CD4-positive, alpha-beta memory T cell (primary cell): ENCODE results near the gene LPP. TPM values are rescaled to one million over a fixed set of nuclear protein-coding genes. Genes with fewer than 3 reads are reported as not detected.

ENCODE experiments used
- CTCF ChIA-PET: fragments of 350-600 bp; sonication (Branson Sonifier 250); formaldehyde crosslinking; loops from one replicate; lab custom pipeline; 2021; ENCODE audit warnings: inconsistent platforms; ENCODE audit not compliant: partially characterized antibody; lab: Charles Lee
- POLR2A ChIA-PET: fragments of 350-600 bp; sonication (Branson Sonifier 250); formaldehyde crosslinking; loops from one replicate; lab custom pipeline; 2021; ENCODE audit not compliant: partially characterized antibody; lab: Charles Lee
- DNase-seq, 5 donors: peaks; one replicate each; pipeline versions ENCODE4 v3.0.0 to v3.0.0-alpha.2; 2020 to 2022; ENCODE audit warnings: mixed read lengths in 1 of 5
- H3K27ac ChIP-seq: one replicate; pipeline ENCODE4 v1.7.0; 2013; ENCODE audit warnings: low read depth, low read length
- H3K27me3 ChIP-seq: 2 replicates; pipeline ENCODE4 v1.7.0; 2013; ENCODE audit warnings: mild to moderate bottlenecking, low read length, moderate library complexity; ENCODE audit not compliant: insufficient read depth
- H3K36me3 ChIP-seq: 2 replicates; pipeline ENCODE4 v1.7.0; 2013; ENCODE audit warnings: mild to moderate bottlenecking, low read length, moderate library complexity; ENCODE audit not compliant: insufficient read depth
- H3K4me1 ChIP-seq: 2 replicates; pipeline ENCODE4 v1.7.0; 2013; ENCODE audit warnings: mild to moderate bottlenecking, low read length, moderate library complexity; ENCODE audit not compliant: insufficient read depth
- H3K4me3 ChIP-seq, 2 donors: one replicate each; pipeline ENCODE4 v1.7.0; 2013; ENCODE audit warnings: low read length in 2 of 2, mild to moderate bottlenecking in 1 of 2
- H3K9me3 ChIP-seq, 2 donors: one replicate each; pipeline ENCODE4 v1.7.0; 2013; ENCODE audit warnings: low read length in 2 of 2, control low read depth in 1 of 2; ENCODE audit not compliant: control insufficient read depth in 1 of 2
- H3K27ac Mint-ChIP-seq, 7 donors: one replicate each; pipeline ENCODE4 v1.8.0; 2020 to 2021; ENCODE audit warnings: mixed read lengths in 7 of 7, mild to moderate bottlenecking in 6 of 7, inconsistent platforms in 3 of 7, moderate library complexity in 3 of 7
- H3K27me3 Mint-ChIP-seq, 2 donors: one replicate each; pipeline ENCODE4 v1.8.0; 2020 to 2021; ENCODE audit warnings: mixed read lengths in 2 of 2
- H3K36me3 Mint-ChIP-seq, 2 donors: one replicate each; pipeline ENCODE4 v1.8.0; 2020 to 2021; ENCODE audit warnings: mixed read lengths in 2 of 2, inconsistent platforms in 1 of 2, mild to moderate bottlenecking in 1 of 2
- H3K4me1 Mint-ChIP-seq, 4 donors: one replicate each; pipeline ENCODE4 v1.8.0; 2020 to 2021; ENCODE audit warnings: mixed read lengths in 4 of 4, mild to moderate bottlenecking in 1 of 4
- H3K4me3 Mint-ChIP-seq, 8 donors: one replicate each; pipeline ENCODE4 v1.8.0; 2020 to 2021; ENCODE audit warnings: mixed read lengths in 8 of 8, mild to moderate bottlenecking in 7 of 8, moderate library complexity in 6 of 8, inconsistent platforms in 3 of 8
- H3K9me3 Mint-ChIP-seq, 8 donors: one replicate each; pipeline ENCODE4 v1.8.0; 2020 to 2021; ENCODE audit warnings: mixed read lengths in 8 of 8, mild to moderate bottlenecking in 5 of 8, inconsistent platforms in 3 of 8, moderate library complexity in 1 of 8
- intact Hi-C: fragments of 100-400 bp; cut with micrococcal nuclease; formaldehyde crosslinking; loops from one replicate; pipeline ENCODE4 v1.15.1; 2023
- polyA plus RNA-seq, 2 donors: library from polyadenylated mRNA; unstranded; fragments of 300-500 nt; fragmentation: Illumina TruSeq; gene quantifications; one replicate each; pipeline ENCODE4 v1.2.3, GENCODE V29; 2021
- total RNA-seq, 2 experiments: library from RNA; stranded (reverse); gene quantifications; one replicate each; pipeline ENCODE4 v1.2.3, GENCODE V29; 2021

Gene LPP
- total and polyA plus RNA-seq, 4 experiments from 2014 or later: 10.4 to 27.2 (median 24.7) TPM

- Mint-ChIP-seq H3K4me1 (peaks cover 19 to 33% (median 26%) of the 10 kb centered on the region in 4 donors), H3K36me3 (peaks cover 11 to 19% of the 10 kb centered on the region in 2 donors), H3K4me3 (no peak overlapping the region), H3K9me3 (no peaks in the 10 kb centered on the region), H3K27me3 (no peaks in the 10 kb centered on the region), H3K27ac (no peak overlapping the region)
- H3K4me3 ChIP-seq: no peak overlapping the region
- H3K27ac ChIP-seq: no peak overlapping the region
- peaks cover 9% of the 10 kb centered on the region for H3K4me1 ChIP-seq
- CTCF ChIA-PET: interaction anchor here (0.9 kb wide), 1 partner anchor 46 kb away, joined by 3 read pairs; no protein-coding TSS in a partner anchor
- POLR2A ChIA-PET: no interaction called here
- no peaks in the 10 kb centered on the region for H3K36me3 ChIP-seq
- intact Hi-C loops: no loop called here
- no peaks in the 10 kb centered on the region for H3K9me3 ChIP-seq
- no peaks in the 10 kb centered on the region for H3K27me3 ChIP-seq
- DNase-seq: no peak
These were observed 132.1 kb downstream of the LPP start for GRCh38 chr3:188286087-188286513.

DNA sequence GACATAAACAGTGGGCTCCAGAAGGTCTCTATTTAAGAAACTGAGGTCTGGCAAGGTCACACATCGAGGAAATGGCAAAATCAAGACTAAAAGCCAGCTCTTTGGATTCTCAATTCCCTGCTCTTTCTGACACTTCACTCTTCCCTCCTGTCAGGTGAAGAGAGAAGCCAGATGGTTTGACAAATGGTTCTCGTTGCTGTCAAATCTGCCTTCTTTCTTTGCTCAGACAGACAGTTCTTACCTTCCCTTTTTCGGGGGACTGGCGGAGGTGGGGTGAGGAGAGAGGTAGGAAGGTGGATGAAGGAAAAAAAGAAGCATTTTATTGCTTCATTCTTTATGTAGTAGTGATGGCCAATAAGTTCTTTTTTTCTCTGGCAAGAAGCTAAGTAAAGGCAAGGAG is 133.4 kb downstream of the LPP start:
- H3K27me3 ChIP-seq: no peaks in the 10 kb centered on the region
- H3K27ac Mint-ChIP-seq: peak overlapping the region in 2 of 7 donors; percentile 1 to 15
- H3K4me1 ChIP-seq: peaks cover 9% of the 10 kb centered on the region
- no peak overlapping the region for H3K27ac ChIP-seq
- no peaks in the 10 kb centered on the region for H3K9me3 ChIP-seq
- peaks cover 19 to 38% (median 28%) of the 10 kb centered on the region in 4 donors for H3K4me1 Mint-ChIP-seq
- ChIA-PET CTCF (no interaction called here), POLR2A (no interaction called here)
- intact Hi-C loops: no loop called here
- DNase-seq: no peak
- H3K36me3 Mint-ChIP-seq: peaks cover 13 to 28% of the 10 kb centered on the region in 2 donors
- H3K9me3 Mint-ChIP-seq: no peaks in the 10 kb centered on the region
- no peak overlapping the region for H3K4me3 Mint-ChIP-seq
- no peaks in the 10 kb centered on the region for H3K27me3 Mint-ChIP-seq
- no peaks in the 10 kb centered on the region for H3K36me3 ChIP-seq
- H3K4me3 ChIP-seq: no peak overlapping the region

GRCh38 chr3:188287762-188288505 is 134.0 kb downstream of the LPP start:
- Mint-ChIP-seq H3K27me3 (no peaks in the 10 kb centered on the region), H3K9me3 (no peaks in the 10 kb centered on the region), H3K4me1 (peaks cover 15 to 34% (median 26%) of the 10 kb centered on the region in 4 donors), H3K36me3 (peaks cover 13 to 33% of the 10 kb centered on the region in 2 donors), H3K4me3 (no peak overlapping the region), H3K27ac (peak overlapping the region in 1 of 7 donors; percentile 1)
- ChIA-PET CTCF (no interaction called here), POLR2A (no interaction called here)
- DNase-seq: no peak
- H3K27me3 ChIP-seq: no peaks in the 10 kb centered on the region
- no peak overlapping the region for H3K4me3 ChIP-seq
- H3K27ac ChIP-seq: no peak overlapping the region
- intact Hi-C loops: no loop called here
- H3K9me3 ChIP-seq: no peaks in the 10 kb centered on the region
- H3K36me3 ChIP-seq: no peaks in the 10 kb centered on the region
- peaks cover 9% of the 10 kb centered on the region for H3K4me1 ChIP-seq

DNA sequence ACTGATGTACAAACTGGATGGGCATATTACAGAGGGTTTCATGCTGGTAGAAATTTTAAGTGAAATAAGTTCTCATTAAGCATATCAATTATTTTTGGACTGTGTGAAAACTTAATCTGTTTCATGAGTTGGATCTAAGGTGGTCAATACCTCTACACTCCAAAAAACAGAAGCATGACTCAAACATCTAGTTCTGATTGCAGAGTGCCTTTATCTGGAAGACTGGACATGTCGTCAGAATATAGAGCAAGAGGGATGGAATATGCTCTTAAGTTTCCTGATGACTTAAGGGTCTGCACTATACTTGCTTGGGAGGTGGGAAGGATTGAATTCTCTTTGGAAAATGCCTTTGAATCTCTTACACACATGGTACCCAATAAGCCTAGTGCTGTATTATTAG is 138.3 kb downstream of the LPP start:
- H3K4me3 Mint-ChIP-seq: no peak overlapping the region
- Histone ChIP-seq H3K4me3 (no peak overlapping the region), H3K4me1 (no peaks in the 10 kb centered on the region), H3K27me3 (no peaks in the 10 kb centered on the region), H3K27ac (no peak overlapping the region), H3K9me3 (no peaks in the 10 kb centered on the region), H3K36me3 (no peaks in the 10 kb centered on the region)
- DNase-seq: no peak
- no peaks in the 10 kb centered on the region for H3K27me3 Mint-ChIP-seq
- ChIA-PET CTCF (no interaction called here), POLR2A (no interaction called here)
- intact Hi-C loops: no loop called here
- H3K27ac Mint-ChIP-seq: no peak overlapping the region
- H3K36me3 Mint-ChIP-seq: peaks cover 10 to 35% of the 10 kb centered on the region in 2 donors
- H3K4me1 Mint-ChIP-seq: peaks cover 14 to 32% (median 25%) of the 10 kb centered on the region in 4 donors
- no peaks in the 10 kb centered on the region for H3K9me3 Mint-ChIP-seq

DNA sequence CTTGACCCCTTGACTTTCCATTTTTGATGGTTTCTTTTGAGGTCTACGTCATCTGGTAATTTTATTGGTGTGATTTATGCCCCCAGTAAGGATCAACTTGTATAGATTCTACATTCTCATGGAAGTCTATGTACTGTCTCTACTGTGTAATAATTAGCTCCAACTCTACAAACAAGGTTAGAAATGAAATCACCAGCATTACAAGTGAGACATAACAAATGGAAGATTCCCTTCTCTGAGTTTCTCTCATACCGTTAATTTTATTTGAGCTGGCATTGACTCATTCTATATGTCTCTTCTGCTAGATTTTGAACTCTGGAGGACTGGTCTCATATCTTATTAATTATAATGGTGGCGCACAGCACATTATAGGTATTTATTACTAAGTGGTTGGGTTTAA is 138.9 kb downstream of the LPP start:
- H3K27ac Mint-ChIP-seq: no peak overlapping the region
- no peak for DNase-seq
- H3K27ac ChIP-seq: no peak overlapping the region
- H3K9me3 ChIP-seq: no peaks in the 10 kb centered on the region
- POLR2A ChIA-PET: no interaction called here
- H3K4me1 ChIP-seq: peaks cover 3% of the 10 kb centered on the region
- H3K36me3 Mint-ChIP-seq: peaks cover 10 to 35% of the 10 kb centered on the region in 2 donors
- H3K27me3 ChIP-seq: no peaks in the 10 kb centered on the region
- H3K36me3 ChIP-seq: no peaks in the 10 kb centered on the region
- intact Hi-C loops: no loop called here
- H3K9me3 Mint-ChIP-seq: no peaks in the 10 kb centered on the region
- H3K4me1 Mint-ChIP-seq: peaks cover 14 to 35% (median 27%) of the 10 kb centered on the region in 4 donors
- CTCF ChIA-PET: no interaction called here
- H3K4me3 ChIP-seq: no peak overlapping the region
- H3K27me3 Mint-ChIP-seq: no peaks in the 10 kb centered on the region
- H3K4me3 Mint-ChIP-seq: no peak overlapping the region

GRCh38 chr3:188294113-188294512 is 140.2 kb downstream of the LPP start:
- no peaks in the 10 kb centered on the region for H3K27me3 Mint-ChIP-seq
- Histone ChIP-seq H3K27ac (no peak overlapping the region), H3K4me1 (peaks cover 16% of the 10 kb centered on the region), H3K36me3 (no peaks in the 10 kb centered on the region), H3K4me3 (no peak overlapping the region), H3K9me3 (no peaks in the 10 kb centered on the region), H3K27me3 (no peaks in the 10 kb centered on the region)
- H3K4me1 Mint-ChIP-seq: peaks cover 25 to 43% (median 40%) of the 10 kb centered on the region in 4 donors
- no peak for DNase-seq
- CTCF ChIA-PET: interaction anchor here (1.2 kb wide), 1 partner anchor 554 kb away, joined by 3 read pairs; no protein-coding TSS in a partner anchor
- H3K27ac Mint-ChIP-seq: no peak overlapping the region
- intact Hi-C loops: no loop called here
- H3K4me3 Mint-ChIP-seq: peak overlapping the region in 2 of 8 donors; percentile 39 to 40
- peaks cover 12 to 32% of the 10 kb centered on the region in 2 donors for H3K36me3 Mint-ChIP-seq
- H3K9me3 Mint-ChIP-seq: no peaks in the 10 kb centered on the region
- POLR2A ChIA-PET: no interaction called here

GRCh38 chr3:188294823-188295487 is 141.0 kb downstream of the LPP start:
- POLR2A ChIA-PET: no interaction called here
- no peaks in the 10 kb centered on the region for H3K9me3 Mint-ChIP-seq
- CTCF ChIA-PET: interaction anchor here (1.2 kb wide), 1 partner anchor 555 kb away, joined by 3 read pairs; no protein-coding TSS in a partner anchor
- H3K27me3 Mint-ChIP-seq: no peaks in the 10 kb centered on the region
- peaks cover 21% of the 10 kb centered on the region for H3K4me1 ChIP-seq
- H3K36me3 ChIP-seq: no peaks in the 10 kb centered on the region
- intact Hi-C loops: no loop called here
- no peaks in the 10 kb centered on the region for H3K9me3 ChIP-seq
- H3K27ac Mint-ChIP-seq: no peak overlapping the region
- H3K4me3 ChIP-seq: no peak overlapping the region
- no peak overlapping the region for H3K27ac ChIP-seq
- H3K4me1 Mint-ChIP-seq: peaks cover 28 to 49% (median 46%) of the 10 kb centered on the region in 4 donors
- peak overlapping the region in 1 of 8 donors; percentile 10 for H3K4me3 Mint-ChIP-seq
- peaks cover 11 to 26% of the 10 kb centered on the region in 2 donors for H3K36me3 Mint-ChIP-seq
- no peak for DNase-seq
- no peaks in the 10 kb centered on the region for H3K27me3 ChIP-seq
